Endothelial cell of umbilical vein (primary cell): ENCODE measurements around the gene ATP6V1A. TPM values are rescaled to one million over a fixed set of nuclear protein-coding genes. Genes with fewer than 3 reads are reported as not detected.

Source experiments
- BruUV-seq: library from RNA; stranded (reverse); fragments of 400-500 nt; replicated peaks from 2 replicates; lab custom pipeline; 2021; lab: Mats Ljungman, UMichigan
- CTCF ChIA-PET: fragments of 300-600, 350-600 bp; sonication (Branson Sonifier 250); formaldehyde crosslinking; loops from one replicate; lab custom pipeline; 2021; ENCODE audit warnings: antibody characterized with exemption, inconsistent platforms; lab: Charles Lee
- POLR2A ChIA-PET: fragments of 300-600, 350-600 bp; sonication (Branson Sonifier 250); formaldehyde crosslinking; loops from one replicate; lab custom pipeline; 2021; ENCODE audit warnings: antibody characterized with exemption, inconsistent platforms; lab: Charles Lee
- DNase-seq: peaks from one replicate; pipeline ENCODE4 v3.0.0-alpha.2; 2011; ENCODE audit warnings: low read depth, low spot score
- FAIRE-seq: peaks from 2 replicates; lab custom pipeline; 2011; peaks lifted over from hg19 to GRCh38; lab: Jason Lieb, UNC
- H2AFZ ChIP-seq: 2 replicates; pipeline ENCODE4 v1.6.0; 2012; ENCODE audit warnings: low read depth, low read length, control low read depth, inconsistent platforms
- H3K27ac ChIP-seq: 2 replicates; pipeline ENCODE4 v1.5.1; 2011; ENCODE audit warnings: low read depth, mild to moderate bottlenecking, control low read depth, low read length, moderate library complexity; ENCODE audit not compliant: insufficient read depth
- H3K27me3 ChIP-seq, 2 experiments: 2 replicates each; pipeline versions ENCODE4 v1.6.0 to v1.6.1; 2011; ENCODE audit warnings: low read length in 2 of 2, mixed read lengths in 1 of 2; ENCODE audit not compliant: control insufficient read depth in 2 of 2, insufficient read depth in 2 of 2
- H3K36me3 ChIP-seq, 2 experiments: 2 replicates in 1 of 2; 3 replicates in 1 of 2; pipeline ENCODE4 v1.5.1; 2011; ENCODE audit warnings: low read length in 2 of 2, mild to moderate bottlenecking in 1 of 2, moderate library complexity in 1 of 2; ENCODE audit not compliant: control insufficient read depth in 2 of 2, insufficient read depth in 2 of 2; ENCODE audit errors: extremely low read depth in 1 of 2
- H3K4me1 ChIP-seq: 3 replicates; pipeline ENCODE4 v1.5.1; 2011; ENCODE audit warnings: mild to moderate bottlenecking, low read length; ENCODE audit not compliant: control insufficient read depth, insufficient read depth; ENCODE audit errors: extremely low read depth
- H3K4me2 ChIP-seq: 2 replicates; pipeline ENCODE4 v1.6.1; 2011; ENCODE audit warnings: low read length, control low read depth, mixed read lengths; ENCODE audit not compliant: insufficient read depth
- H3K4me3 ChIP-seq, 3 experiments: fragments of 200-600 bp in 1 of 3; sonication (generic), shearing (Covaris generic) in 1 of 3; replicated peaks in 1 of 3; 2 replicates each; pipeline ENCODE4 v1.5.1; 2011 to 2016; ENCODE audit warnings: control low read depth in 3 of 3, low read length in 3 of 3, mild to moderate bottlenecking in 2 of 3, inconsistent platforms in 1 of 3, low read depth in 1 of 3, moderate library complexity in 1 of 3; ENCODE audit not compliant: insufficient read depth in 1 of 3
- H3K79me2 ChIP-seq: 2 replicates; pipeline ENCODE4 v1.6.0; 2012; ENCODE audit warnings: low read length, inconsistent platforms; ENCODE audit not compliant: control insufficient read depth, insufficient read depth
- H3K9ac ChIP-seq: replicated peaks from 2 replicates; pipeline ENCODE3; 2011; ENCODE audit warnings: low read length, control low read depth; ENCODE audit not compliant: insufficient read depth; ENCODE audit errors: extremely low read depth
- H3K9me1 ChIP-seq: replicated peaks from 3 replicates; pipeline ENCODE4 v1.6.0; 2011; ENCODE audit warnings: mild to moderate bottlenecking, low read length; ENCODE audit not compliant: control insufficient read depth, insufficient read depth; ENCODE audit errors: extremely low read depth
- H3K9me3 ChIP-seq: replicated peaks from 2 replicates; pipeline ENCODE4 v1.5.1; 2012; ENCODE audit warnings: low read length, inconsistent platforms; ENCODE audit not compliant: control insufficient read depth, insufficient read depth
- H4K20me1 ChIP-seq: replicated peaks from 2 replicates; pipeline ENCODE3; 2011; ENCODE audit warnings: mild to moderate bottlenecking, low read length; ENCODE audit not compliant: control insufficient read depth, insufficient read depth; ENCODE audit errors: extremely low read depth
- CTCF ChIP-seq, 2 donors: IDR thresholded peaks; 1 replicate in 1 of 2; 2 replicates in 1 of 2; pipeline ENCODE4 v1.5.1; 2011; ENCODE audit warnings: low read length in 2 of 2, mild to moderate bottlenecking in 2 of 2, moderate library complexity in 2 of 2, control low read depth in 1 of 2, inconsistent platforms in 1 of 2, low read depth in 1 of 2; ENCODE audit not compliant: insufficient read depth in 1 of 2; ENCODE audit errors: extremely low read depth in 1 of 2
- EZH2 ChIP-seq: IDR thresholded peaks from 2 replicates; pipeline ENCODE4 v1.6.1; 2012; ENCODE audit warnings: borderline replicate concordance, low read depth, mild to moderate bottlenecking, moderate library complexity, low read length, inconsistent platforms; ENCODE audit not compliant: severe bottlenecking
- FOS ChIP-seq: IDR thresholded peaks from 2 replicates; pipeline ENCODE4 v1.6.1; 2011; ENCODE audit warnings: mild to moderate bottlenecking, low read length, moderate library complexity, borderline replicate concordance; ENCODE audit not compliant: insufficient read depth
- GATA2 ChIP-seq: IDR thresholded peaks from 2 replicates; pipeline ENCODE4 v1.7.0; 2011; ENCODE audit warnings: low read depth, mild to moderate bottlenecking, moderate library complexity, mixed read lengths, low read length; ENCODE audit not compliant: insufficient read length, insufficient read depth
- JUN ChIP-seq: IDR thresholded peaks from 2 replicates; pipeline ENCODE4 v1.6.1; 2011; ENCODE audit warnings: borderline replicate concordance, low read depth; ENCODE audit not compliant: insufficient read length, insufficient read depth
- MAX ChIP-seq: IDR thresholded peaks from 2 replicates; pipeline ENCODE4 v1.6.1; 2011; ENCODE audit not compliant: insufficient read depth, insufficient read length
- MYC ChIP-seq: IDR thresholded peaks from one replicate; pipeline ENCODE4 v1.6.1; 2011; ENCODE audit warnings: mild to moderate bottlenecking, low read depth, low read length
- POLR2A ChIP-seq: IDR thresholded peaks from 2 replicates; pipeline ENCODE4 v1.6.1; 2012; ENCODE audit warnings: low read depth, mild to moderate bottlenecking, control low read depth, low read length
- POLR2AphosphoS5 ChIP-seq: IDR thresholded peaks from 2 replicates; pipeline ENCODE4 v1.6.1; 2012; ENCODE audit warnings: low read depth, mild to moderate bottlenecking, control low read depth, low read length, moderate library complexity; ENCODE audit not compliant: insufficient read depth
- dilution Hi-C: fragments of 300-500 bp; cut with MboI; formaldehyde crosslinking; loops from one replicate; pipeline ENCODE4 v1.15.0; 2019; ENCODE audit warnings: low sequenced_read_pairs; ENCODE audit not compliant: extremely low pct_ligation_motif_present
- intact Hi-C: fragments of 100-400 bp; cut with micrococcal nuclease; formaldehyde crosslinking; loops from one replicate; pipeline ENCODE4 v1.10.0; 2022
- polyA plus RNA-seq, 4 experiments: library from polyadenylated mRNA; depleted of rRNA in 3 of 4; stranded (reverse) in 3 of 4; unstranded in 1 of 4; fragments of >200 nt; gene quantifications; 2 replicates each; pipeline versions ENCODE4 v1.2.1 to v1.2.3, GENCODE V29; 2011 to 2012; ENCODE audit warnings: missing spikeins in 1 of 4
- total RNA-seq: library from RNA; stranded (reverse); gene quantifications from 2 replicates; pipeline ENCODE4 v1.2.3, GENCODE V29; 2021

The ATP6V1A gene
- total and polyA plus RNA-seq, 2 donors (not counting 3 experiments of a cell fraction or from before 2014, with no cell fraction given): 20.9 to 96.9 TPM

GRCh38 chr3:113747283-113748046 lies 630 bp downstream of the ATP6V1A start:
- DNase-seq: peak; percentile 51
- TF ChIP-seq GATA2: no peak
- TF ChIP-seq MAX: no peak
- TF ChIP-seq FOS: no peak
- no peak for TF ChIP-seq EZH2
- TF ChIP-seq MYC: no peak
- no peak for TF ChIP-seq POLR2A
- H3K27me3 ChIP-seq: no peaks in the 10 kb centered on the region
- H2AFZ ChIP-seq: peak overlapping the region; percentile 80
- H3K9me1 ChIP-seq: no peaks in the 10 kb centered on the region
- POLR2A ChIA-PET: interaction anchor here (0.7 to 1.5 kb wide), 4 partner anchors 10 to 83 kb away, joined by 3 to 4 read pairs (median 4); no protein-coding TSS in a partner anchor
- TSS peak; percentile 42 for BruUV-seq
- dilution Hi-C loops (no loop called here), intact Hi-C loops (loop anchor here (5.0 kb wide), 1 partner anchor 1400 kb away; the partner anchor contains the start of gene ZBTB20)
- H3K9me3 ChIP-seq: no peaks in the 10 kb centered on the region
- H4K20me1 ChIP-seq: no peaks in the 10 kb centered on the region
- FAIRE-seq: peak; percentile 80
- H3K79me2 ChIP-seq: peaks cover 68% of the 10 kb centered on the region
- peak overlapping the region; percentile 73 for H3K4me2 ChIP-seq
- CTCF ChIA-PET: interaction anchor here (0.9 to 3.6 kb wide), 7 partner anchors 10 to 97 kb away, joined by 3 to 61 read pairs (median 6); partner anchors contain the start of gene GRAMD1C
- H3K9ac ChIP-seq: peak overlapping the region; percentile 96
- H3K27ac ChIP-seq: peak overlapping the region; percentile 99
- H3K4me3 ChIP-seq: peak overlapping the region; percentile 55 to 95 (median 93)
- H3K36me3 ChIP-seq: no peaks in the 10 kb centered on the region
- peaks cover 35% of the 10 kb centered on the region for H3K4me1 ChIP-seq

- H3K36me3 ChIP-seq: no peaks in the 10 kb centered on the region
- DNase-seq: no peak
- intact Hi-C loops (no loop called here), dilution Hi-C loops (no loop called here)
- H3K27ac ChIP-seq: no peak overlapping the region
- H3K9me3 ChIP-seq: no peaks in the 10 kb centered on the region
- ChIA-PET CTCF (interaction anchor here (0.9 to 1.6 kb wide), 4 partner anchors 10 to 88 kb away, joined by 3 to 8 read pairs (median 4); partner anchors contain the start of gene GRAMD1C), POLR2A (no interaction called here)
- H3K4me3 ChIP-seq: no peak overlapping the region
- no peaks in the 10 kb centered on the region for H4K20me1 ChIP-seq
- no peaks in the 10 kb centered on the region for H3K9me1 ChIP-seq
- FAIRE-seq: no peak
- H3K4me1 ChIP-seq: peaks cover 15% of the 10 kb centered on the region
- no TSS peak for BruUV-seq
- H3K79me2 ChIP-seq: peaks cover 52% of the 10 kb centered on the region
- H3K9ac ChIP-seq: no peak overlapping the region
- no peak overlapping the region for H3K4me2 ChIP-seq
- H3K27me3 ChIP-seq: no peaks in the 10 kb centered on the region
- H2AFZ ChIP-seq: no peak overlapping the region
- TF ChIP-seq FOS (no peak), POLR2A (no peak), GATA2 (no peak), EZH2 (no peak), POLR2AphosphoS5 (no peak), JUN (no peak), CTCF (IDR thresholded peaks at IDR 0.05; ENCODE audit: extremely low read depth in 1 of 2, insufficient read depth in 1 of 2, low read depth in 1 of 2, low read length in 2 of 2) (no peak), MAX (no peak), MYC (no peak)
Observed at GRCh38 chr3:113751141-113751540, 4.3 kb downstream of the ATP6V1A start.
